HG03097 (cell line): ENCODE measurements around the gene EPB41L1.
"Not testable (repeated sequence)": the region's sequence is repeated elsewhere in the genome, so short reads cannot be mapped to it uniquely, and the experiment has no call there.

Experiments
- ATAC-seq: cut with Tn5 transposase; IDR thresholded peaks from one replicate; pipeline ENCODE4 v1.9.1; 2021; ENCODE audit not compliant: unreplicated experiment, low FRiP score

The EPB41L1 gene

GRCh38 chr20:36122931-36123288, 31.6 kb upstream of the EPB41L1 start:
- ATAC-seq = no peak

GRCh38 chr20:36125097-36125496, 29.4 kb upstream of the EPB41L1 start:
- no peak for ATAC-seq

- ATAC-seq = no peak
Measured at GRCh38 chr20:36126836-36127527, 27.6 kb upstream of the EPB41L1 start.

GRCh38 chr20:36128463-36129159, 25.9 kb upstream of the EPB41L1 start:
- ATAC-seq = no peak

GRCh38 chr20:36129160-36129543, 25.4 kb upstream of the EPB41L1 start:
- ATAC-seq = no peak

GRCh38 chr20:36130390-36130789, 24.1 kb upstream of the EPB41L1 start:
- no peak for ATAC-seq

- no peak for ATAC-seq
Measured at GRCh38 chr20:36132802-36133211, 21.7 kb upstream of the EPB41L1 start.

GRCh38 chr20:36133821-36134220, 20.7 kb upstream of the EPB41L1 start:
- no peak for ATAC-seq

- ATAC-seq = no peak
Measured at GRCh38 chr20:36135159-36135558, 19.4 kb upstream of the EPB41L1 start.

GRCh38 chr20:36135821-36136220, 18.7 kb upstream of the EPB41L1 start:
- no peak for ATAC-seq

GRCh38 chr20:36137313-36137712, 17.2 kb upstream of the EPB41L1 start:
- ATAC-seq = not testable (repeated sequence)

GRCh38 chr20:36141310-36141709, 13.2 kb upstream of the EPB41L1 start:
- no peak for ATAC-seq

GRCh38 chr20:36144336-36144735, 10.2 kb upstream of the EPB41L1 start:
- ATAC-seq = no peak

- no peak for ATAC-seq
Measured at GRCh38 chr20:36145877-36146707, 8.4 kb upstream of the EPB41L1 start.

GRCh38 chr20:36147690-36148089, 6.8 kb upstream of the EPB41L1 start:
- ATAC-seq = no peak

- no peak for ATAC-seq
Measured at GRCh38 chr20:36148439-36148838, 6.1 kb upstream of the EPB41L1 start.

- no peak for ATAC-seq
Measured at GRCh38 chr20:36149012-36149411, 5.5 kb upstream of the EPB41L1 start.

GRCh38 chr20:36149469-36149868, 5.1 kb upstream of the EPB41L1 start:
- ATAC-seq = no peak

- ATAC-seq = no peak
Measured at GRCh38 chr20:36150489-36150846, 4.1 kb upstream of the EPB41L1 start.

- no peak for ATAC-seq
Measured at GRCh38 chr20:36150847-36151539, 3.5 kb upstream of the EPB41L1 start.

- no peak for ATAC-seq
Measured at GRCh38 chr20:36152261-36152660, 2.3 kb upstream of the EPB41L1 start.
